ENCODE measurements around the gene AGFG1.

AGFG1 gene

GRCh38 chr2:227471924-227472264 is at the start of gene AGFG1:
TSS of gene AGFG1 (plus strand) at chr2:227472156. CDS start at chr2:227472422, 266 bp downstream.
- TF ChIP-seq CTCF (IDR thresholded peaks at IDR 0.05; ENCODE audit: low read depth, low read length, missing control alignments) = peak; percentile 97
- no peak for DNase-seq (ENCODE audit: low read depth)
- H3K4me3 ChIP-seq (ENCODE audit: low read depth, low read length) = peak within 1 kb of the TSS; percentile 91

- no peak for TF ChIP-seq CTCF (IDR thresholded peaks at IDR 0.05; ENCODE audit: low read depth, low read length, missing control alignments)
- no peak overlapping the region for H3K4me3 ChIP-seq (ENCODE audit: low read depth, low read length)
- no peak for DNase-seq (ENCODE audit: low read depth)
Observed at GRCh38 chr2:227423656-227424499, 48.1 kb upstream of the AGFG1 start.

GRCh38 chr2:227428731-227429285 is 43.1 kb upstream of the AGFG1 start:
- TF ChIP-seq CTCF (IDR thresholded peaks at IDR 0.05; ENCODE audit: low read depth, low read length, missing control alignments) = no peak
- no peak for DNase-seq (ENCODE audit: low read depth)
- no peak overlapping the region for H3K4me3 ChIP-seq (ENCODE audit: low read depth, low read length)

- no peak for DNase-seq (ENCODE audit: low read depth)
- H3K4me3 ChIP-seq (ENCODE audit: low read depth, low read length) = no peak overlapping the region
- TF ChIP-seq CTCF (IDR thresholded peaks at IDR 0.05; ENCODE audit: low read depth, low read length, missing control alignments) = no peak
Observed at GRCh38 chr2:227430639-227431038, 41.3 kb upstream of the AGFG1 start.

- no peak overlapping the region for H3K4me3 ChIP-seq (ENCODE audit: low read depth, low read length)
- no peak for TF ChIP-seq CTCF (IDR thresholded peaks at IDR 0.05; ENCODE audit: low read depth, low read length, missing control alignments)
Observed at GRCh38 chr2:227433171-227433570, 38.8 kb upstream of the AGFG1 start.

GRCh38 chr2:227436436-227437174 is 35.4 kb upstream of the AGFG1 start:
- DNase-seq (ENCODE audit: low read depth) = no peak

More at GRCh38 chr2:227433171-227433570, 38.8 kb upstream of the AGFG1 start:
- DNase-seq (ENCODE audit: low read depth) = no peak

More at GRCh38 chr2:227436436-227437174, 35.4 kb upstream of the AGFG1 start:
- TF ChIP-seq CTCF (IDR thresholded peaks at IDR 0.05; ENCODE audit: low read depth, low read length, missing control alignments) = no peak
- H3K4me3 ChIP-seq (ENCODE audit: low read depth, low read length) = no peak overlapping the region

All from GM12864 (cell line).